ENCODE data around the gene C1orf174. TPM values are rescaled to one million over a fixed set of nuclear protein-coding genes. Genes with fewer than 3 reads are reported as not detected.

Gene C1orf174
- total RNA-seq, 1 donor from 2014 or later: 11.7 TPM

DNA sequence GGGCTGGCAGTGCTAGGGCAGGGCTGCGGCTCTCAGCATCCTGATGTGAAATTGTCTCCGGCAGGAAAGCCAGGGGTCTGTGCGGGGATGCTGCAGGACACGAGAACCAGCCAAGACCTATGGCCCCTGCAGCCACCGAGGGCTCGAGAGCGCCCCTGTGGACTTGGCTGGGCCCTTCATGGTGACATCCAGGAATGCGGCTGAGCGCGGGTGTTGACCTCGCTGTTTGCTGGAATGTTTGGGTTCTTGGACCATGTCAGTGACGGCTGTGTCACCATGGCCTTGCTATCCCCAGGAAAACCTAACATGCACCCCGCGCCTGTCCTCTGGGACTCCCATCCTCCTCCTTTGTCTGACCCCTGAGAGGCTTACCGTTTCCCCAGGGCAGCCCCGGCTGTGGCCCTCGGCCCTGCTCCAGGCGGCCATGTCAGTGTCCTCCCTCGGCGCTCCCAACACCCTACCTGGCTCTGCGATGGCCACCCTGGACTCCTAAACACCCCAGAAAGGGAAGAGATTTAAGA, 14.3 kb upstream of the C1orf174 start:
- H3K9me3 ChIP-seq (replicated peaks): no peaks in the 10 kb centered on the region
- peaks cover 5% of the 10 kb centered on the region for H3K4me1 ChIP-seq
- no peak for DNase-seq
- no peak overlapping the region for H3K4me3 ChIP-seq
- H3K27ac ChIP-seq (replicated peaks): no peak overlapping the region
- no peaks in the 10 kb centered on the region for H3K36me3 ChIP-seq
- H3K27me3 ChIP-seq (ENCODE audit: low read depth): peaks cover 100% of the 10 kb centered on the region
- TF ChIP-seq, protein P1, sequence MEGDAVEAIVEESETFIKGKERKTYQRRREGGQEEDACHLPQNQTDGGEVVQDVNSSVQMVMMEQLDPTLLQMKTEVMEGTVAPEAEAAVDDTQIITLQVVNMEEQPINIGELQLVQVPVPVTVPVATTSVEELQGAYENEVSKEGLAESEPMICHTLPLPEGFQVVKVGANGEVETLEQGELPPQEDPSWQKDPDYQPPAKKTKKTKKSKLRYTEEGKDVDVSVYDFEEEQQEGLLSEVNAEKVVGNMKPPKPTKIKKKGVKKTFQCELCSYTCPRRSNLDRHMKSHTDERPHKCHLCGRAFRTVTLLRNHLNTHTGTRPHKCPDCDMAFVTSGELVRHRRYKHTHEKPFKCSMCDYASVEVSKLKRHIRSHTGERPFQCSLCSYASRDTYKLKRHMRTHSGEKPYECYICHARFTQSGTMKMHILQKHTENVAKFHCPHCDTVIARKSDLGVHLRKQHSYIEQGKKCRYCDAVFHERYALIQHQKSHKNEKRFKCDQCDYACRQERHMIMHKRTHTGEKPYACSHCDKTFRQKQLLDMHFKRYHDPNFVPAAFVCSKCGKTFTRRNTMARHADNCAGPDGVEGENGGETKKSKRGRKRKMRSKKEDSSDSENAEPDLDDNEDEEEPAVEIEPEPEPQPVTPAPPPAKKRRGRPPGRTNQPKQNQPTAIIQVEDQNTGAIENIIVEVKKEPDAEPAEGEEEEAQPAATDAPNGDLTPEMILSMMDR (IDR thresholded peaks at IDR 0.05; ENCODE audit: borderline replicate concordance): no peak
- intact Hi-C loops (cut with micrococcal nuclease): no loop called here

DNA sequence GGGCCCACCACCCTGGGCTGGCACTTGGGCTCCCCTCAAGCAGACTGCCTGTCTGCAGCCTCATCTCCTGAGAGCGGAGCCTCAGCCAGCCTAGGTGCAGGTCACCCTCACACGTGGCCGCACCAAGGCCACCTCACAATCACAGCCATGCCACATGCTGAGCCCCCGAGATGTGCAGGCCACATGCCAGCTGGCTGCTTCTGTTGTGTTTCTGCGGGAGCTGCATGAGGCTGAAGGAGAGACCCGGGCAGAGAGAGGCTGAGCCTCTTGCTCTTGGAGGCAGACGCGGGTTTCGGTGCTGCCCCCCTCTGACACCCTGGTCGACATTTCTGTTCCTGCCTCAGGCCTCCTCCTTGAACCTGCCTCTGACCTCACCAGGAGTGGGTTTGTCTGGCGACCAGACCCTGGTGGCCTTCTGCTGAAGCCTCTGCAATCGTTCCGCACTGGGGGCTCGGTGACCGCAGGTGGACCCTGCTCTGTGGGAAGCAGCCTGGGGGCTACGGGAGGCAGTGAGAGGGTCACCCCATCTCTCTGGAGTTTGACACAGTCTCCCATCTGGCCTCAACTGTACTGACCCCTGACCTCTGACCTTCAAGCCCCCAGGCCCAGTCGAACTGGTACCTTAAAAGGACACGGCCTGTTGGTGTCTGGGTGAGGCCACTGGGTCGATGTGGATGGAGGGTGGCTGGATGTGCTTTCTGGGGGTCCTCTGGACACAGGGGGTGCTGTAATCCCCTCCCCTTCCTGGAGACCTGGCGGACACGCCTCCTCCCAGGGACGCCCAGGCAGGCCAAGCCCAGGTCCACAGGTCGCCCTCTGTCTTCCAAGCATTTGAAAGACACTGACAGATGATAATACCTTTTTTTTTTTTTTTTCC, 13.0 kb upstream of the C1orf174 start:
- H3K27me3 ChIP-seq (ENCODE audit: low read depth): peaks cover 96% of the 10 kb centered on the region
- H3K4me1 ChIP-seq: peaks cover 5% of the 10 kb centered on the region
- intact Hi-C loops (cut with micrococcal nuclease): no loop called here
- H3K4me3 ChIP-seq: no peak overlapping the region
- no peak for DNase-seq
- no peaks in the 10 kb centered on the region for H3K9me3 ChIP-seq (replicated peaks)
- H3K27ac ChIP-seq (replicated peaks): no peak overlapping the region
- TF ChIP-seq, protein P1 (IDR thresholded peaks at IDR 0.05; ENCODE audit: borderline replicate concordance): no peak
- no peaks in the 10 kb centered on the region for H3K36me3 ChIP-seq

DNA sequence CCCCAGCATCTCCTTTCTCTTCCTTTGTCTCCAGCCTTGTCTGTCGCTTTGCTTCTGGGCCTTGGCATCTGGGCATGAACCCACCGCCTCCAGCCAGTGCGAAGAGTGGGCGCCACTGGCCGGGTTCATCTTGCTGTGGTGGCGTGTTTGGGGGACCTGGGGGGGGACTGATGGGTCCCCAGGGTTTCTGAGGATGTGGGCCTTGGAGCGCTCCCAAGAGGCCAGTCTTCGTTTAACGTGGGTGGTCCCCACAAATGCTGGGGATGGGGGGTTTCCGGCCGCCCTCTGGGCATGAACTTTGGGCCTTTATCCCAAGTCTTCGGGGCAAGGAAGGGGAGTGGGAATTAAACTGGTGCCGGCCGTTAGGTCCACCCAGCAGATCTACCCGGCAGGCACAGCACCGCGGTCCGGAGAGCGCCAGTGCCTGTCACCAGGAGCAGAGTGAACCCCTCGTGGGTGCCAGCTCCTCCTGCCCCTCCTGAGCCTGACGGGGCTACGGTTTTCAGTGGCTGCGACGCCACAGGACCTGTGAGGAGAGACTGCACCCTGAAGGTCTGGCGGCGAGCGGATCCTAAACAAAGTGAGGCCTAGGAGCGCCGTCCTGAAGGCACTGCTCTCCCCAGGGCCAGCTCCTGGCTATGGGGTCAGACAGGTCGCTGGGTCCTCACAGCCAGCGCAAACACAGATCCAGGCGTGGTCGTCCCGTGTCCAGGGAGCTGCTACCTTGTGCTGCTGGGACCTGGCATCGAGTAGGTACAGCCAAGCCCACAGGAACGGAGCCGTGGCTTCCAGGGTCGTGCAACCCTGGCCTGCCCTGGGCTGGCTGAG, 12.1 kb upstream of the C1orf174 start:
- Histone ChIP-seq H3K27me3 (ENCODE audit: low read depth) (peaks cover 88% of the 10 kb centered on the region), H3K4me3 (no peak overlapping the region), H3K27ac (replicated peaks) (no peak overlapping the region), H3K4me1 (peaks cover 5% of the 10 kb centered on the region), H3K9me3 (replicated peaks) (no peaks in the 10 kb centered on the region), H3K36me3 (no peaks in the 10 kb centered on the region)
- no peak for DNase-seq
- TF ChIP-seq, protein P1 (IDR thresholded peaks at IDR 0.05; ENCODE audit: borderline replicate concordance): no peak
- intact Hi-C loops (cut with micrococcal nuclease): no loop called here

DNA sequence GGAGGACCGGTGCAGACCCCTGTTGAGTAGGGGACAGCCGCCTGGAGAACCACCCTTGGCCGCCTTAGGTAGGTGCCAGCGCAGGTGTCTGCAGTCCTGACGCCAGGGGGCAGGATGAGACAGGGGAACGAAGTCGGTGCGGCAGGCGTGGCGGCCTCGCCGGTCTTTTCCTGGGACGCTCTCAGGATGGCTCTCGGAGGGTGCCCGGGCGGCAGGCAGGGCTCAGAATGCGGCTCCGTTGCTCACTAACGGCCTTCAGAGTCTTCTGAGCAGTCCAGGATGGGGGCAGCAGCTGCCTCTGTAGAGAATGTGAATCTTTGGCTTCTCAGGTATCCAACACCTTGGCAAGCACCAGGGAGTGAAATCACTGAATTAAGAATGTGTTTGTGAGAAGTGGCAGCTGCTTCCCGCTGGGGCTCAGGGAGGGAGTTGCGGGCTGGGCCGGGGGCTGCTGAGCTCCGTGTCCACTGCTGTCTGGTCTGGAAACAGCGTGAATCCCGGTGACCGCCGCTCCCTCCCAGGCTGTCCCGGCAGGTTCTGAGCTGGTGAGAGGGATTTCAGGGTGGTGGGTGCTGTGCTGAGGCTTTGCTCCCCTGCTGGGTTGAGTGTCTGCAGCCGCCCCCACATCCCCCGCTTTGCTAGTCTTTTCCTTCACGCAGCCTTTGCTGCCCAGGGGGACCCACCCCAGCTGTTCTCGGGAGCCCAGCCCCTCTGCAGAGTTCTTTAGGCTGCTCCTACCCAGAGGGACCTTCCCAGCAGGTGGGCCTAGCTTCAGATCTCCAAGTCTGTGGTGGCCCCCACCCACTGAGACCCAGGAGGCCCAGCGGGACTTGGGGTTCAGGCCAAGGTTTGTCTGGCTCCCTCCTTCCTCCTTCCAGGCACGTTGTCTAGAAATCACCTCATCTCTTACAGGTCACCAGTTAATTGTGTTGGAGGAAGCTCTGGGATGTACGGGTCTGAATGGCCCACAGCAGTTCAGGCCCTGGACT, 11.1 kb upstream of the C1orf174 start:
- Histone ChIP-seq H3K27me3 (ENCODE audit: low read depth) (peaks cover 77% of the 10 kb centered on the region), H3K36me3 (no peaks in the 10 kb centered on the region), H3K27ac (replicated peaks) (no peak overlapping the region), H3K4me3 (no peak overlapping the region), H3K4me1 (peaks cover 5% of the 10 kb centered on the region), H3K9me3 (replicated peaks) (no peaks in the 10 kb centered on the region)
- intact Hi-C loops (cut with micrococcal nuclease): no loop called here
- peak; percentile 54 for DNase-seq
- TF ChIP-seq, protein P1 (IDR thresholded peaks at IDR 0.05; ENCODE audit: borderline replicate concordance): peak; percentile 71
